GM12878 (cell line): ENCODE measurements around the gene TMEM72. TPM values are rescaled to one million over a fixed set of nuclear protein-coding genes. Genes with fewer than 3 reads are reported as not detected.

Source experiments
- ATAC-seq: fragments of 200-7000 bp; cut with Tn5 transposase; 3 replicates; pipeline ENCODE4 v1.9.1; 2020; ENCODE audit warnings: mild to moderate bottlenecking, moderate library complexity
- BruUV-seq: library from RNA; stranded (reverse); fragments of 400-500 nt; replicated peaks from 2 replicates; lab custom pipeline; 2021; lab: Mats Ljungman, UMichigan
- CTCF ChIA-PET: fragments of 300-600 bp; sonication (Branson Sonifier 250); formaldehyde crosslinking; extraction: SDS; loops from one replicate; lab custom pipeline; 2021; ENCODE audit warnings: inconsistent platforms; lab: Yijun Ruan, JAX
- POLR2A ChIA-PET: fragments of 350-600 bp; formaldehyde crosslinking; extraction: SDS; loops from one replicate; lab custom pipeline; 2021; ENCODE audit warnings: inconsistent platforms; lab: Charles Lee
- RAD21 ChIA-PET: fragments of 300-600 bp; sonication (Branson Sonifier 250); formaldehyde crosslinking; loops from one replicate; lab custom pipeline; 2023; ENCODE audit warnings: antibody characterized with exemption; ENCODE audit not compliant: unreplicated experiment; lab: Charles Lee
- SMC1A ChIA-PET: fragments of 300-600 bp; sonication (Branson Sonifier 250); formaldehyde crosslinking; loops from one replicate; lab custom pipeline; 2023; ENCODE audit not compliant: unreplicated experiment, uncharacterized antibody; lab: Charles Lee
- DNase-seq: peaks from one replicate; pipeline ENCODE4 v3.0.0-alpha.2; 2011; ENCODE audit warnings: low read depth, low spot score
- FAIRE-seq: peaks from 3 replicates; lab custom pipeline; 2011; peaks lifted over from hg19 to GRCh38; lab: Jason Lieb, UNC
- H2AFZ ChIP-seq: 2 replicates; pipeline ENCODE4 v1.6.0; 2011; ENCODE audit warnings: low read depth, low read length, control low read depth; ENCODE audit not compliant: control insufficient read depth
- H3K27ac ChIP-seq: 2 replicates; pipeline ENCODE4 v1.5.1; 2011; ENCODE audit warnings: control low read depth; ENCODE audit not compliant: control insufficient read depth, insufficient read depth
- H3K27me3 ChIP-seq, 2 experiments: replicated peaks in 1 of 2; 2 replicates each; pipeline versions ENCODE4 v1.6.0 to v1.6.1; 2011; ENCODE audit warnings: low read length in 1 of 2; ENCODE audit not compliant: control insufficient read depth in 2 of 2, insufficient read depth in 2 of 2
- H3K36me3 ChIP-seq, 2 experiments: 2 replicates each; pipeline ENCODE4 v1.5.1; 2011; ENCODE audit warnings: low read length in 1 of 2; ENCODE audit not compliant: control insufficient read depth in 2 of 2, insufficient read depth in 2 of 2
- H3K4me1 ChIP-seq: 2 replicates; pipeline ENCODE4 v1.6.1; 2011; ENCODE audit warnings: mild to moderate bottlenecking, low read length, moderate library complexity, mixed read lengths; ENCODE audit not compliant: control insufficient read depth, insufficient read depth
- H3K4me2 ChIP-seq: 2 replicates; pipeline ENCODE4 v1.6.0; 2011; ENCODE audit warnings: control low read depth; ENCODE audit not compliant: control insufficient read depth, insufficient read depth
- H3K4me3 ChIP-seq: fragments of 200-600 bp; sonication (generic); 2 replicates; pipeline ENCODE4 v1.5.1; 2016
- H3K79me2 ChIP-seq: 2 replicates; pipeline ENCODE4 v1.6.0; 2011; ENCODE audit warnings: low read length; ENCODE audit not compliant: control insufficient read depth, insufficient read depth
- H3K9ac ChIP-seq: 2 replicates; pipeline ENCODE4 v1.8.0; 2011; ENCODE audit warnings: low read length, control low read depth, mixed read lengths; ENCODE audit not compliant: control insufficient read depth, insufficient read depth
- H3K9me3 ChIP-seq: replicated peaks from 3 replicates; pipeline ENCODE4 v1.5.1; 2011; ENCODE audit warnings: mild to moderate bottlenecking, low read length; ENCODE audit not compliant: control insufficient read depth, insufficient read depth
- H4K20me1 ChIP-seq: 2 replicates; pipeline ENCODE4 v1.6.0; 2011; ENCODE audit not compliant: control insufficient read depth, insufficient read depth
- DPF2 ChIP-seq: fragments of 450-650 bp; IDR thresholded peaks from 2 replicates; pipeline ENCODE4 v1.6.1; 2017; ENCODE audit warnings: mild to moderate bottlenecking
- EGR1 ChIP-seq, 2 experiments: IDR thresholded peaks; 1 replicate in 1 of 2; 2 replicates in 1 of 2; pipeline ENCODE4 v1.6.1; 2011 to 2012; ENCODE audit warnings: low read depth in 2 of 2, low read length in 2 of 2, borderline replicate concordance in 1 of 2, mild to moderate bottlenecking in 1 of 2, moderate library complexity in 1 of 2
- RUNX3 ChIP-seq: IDR thresholded peaks from 2 replicates; pipeline ENCODE4 v1.6.1; 2012; ENCODE audit warnings: low read length, inconsistent platforms
- SMC3 ChIP-seq: IDR thresholded peaks from 2 replicates; pipeline ENCODE4 v1.6.1; 2011; ENCODE audit warnings: low read length, improper control_type of control experiment, borderline replicate concordance
- SPI1 ChIP-seq: IDR thresholded peaks from 2 replicates; pipeline ENCODE4 v1.6.1; 2011; ENCODE audit warnings: low read depth, mild to moderate bottlenecking, low read length, moderate library complexity, borderline replicate concordance; ENCODE audit not compliant: insufficient read depth
- WGBS: methylation state at CpG from one replicate; pipeline ENCODE4 v1.1.6; 2016; ENCODE audit warnings: low lambda C conversion rate; ENCODE audit not compliant: insufficient replicate concordance, insufficient coverage; ENCODE audit errors: missing lambda C conversion rate; 5-methylcytosine and 5-hydroxymethylcytosine counted together
- in situ Hi-C: fragments of 300-500 bp; cut with MboI; formaldehyde crosslinking; loops from 9 replicates; pipeline ENCODE4 v1.14.3; 2018; ENCODE audit warnings: mixed read lengths
- intact Hi-C: fragments of 100-400 bp; cut with micrococcal nuclease; formaldehyde crosslinking; loops from one replicate; pipeline ENCODE4 v1.14.2; 2022; ENCODE audit not compliant: unreplicated experiment
- polyA plus RNA-seq, 11 experiments: library from polyadenylated mRNA; depleted of rRNA in 4 of 11; unstranded in 6 of 11; stranded (reverse) in 5 of 11; fragments of >200 nt; fragmentation: Nextera tagmentation in 4 of 11; fragmentation: Illumina TruSeq in 1 of 11; extraction: Ambion mirVana in 4 of 11; extraction: Trizol in 1 of 11; gene quantifications; 1 replicate in 1 of 11; 2 replicates in 10 of 11; pipeline versions ENCODE4 v1.2.1 to v1.2.3, GENCODE V29; 2011 to 2016; ENCODE audit warnings: inconsistent platforms in 2 of 11, missing spikeins in 2 of 11, low read depth in 1 of 11
- total RNA-seq, 4 experiments: library from RNA; depleted of rRNA in 3 of 4; stranded (reverse); fragments of >200 nt in 3 of 4; fragmentation: Illumina TruSeq in 1 of 4; extraction: Trizol in 1 of 4; gene quantifications; 2 replicates each; pipeline versions ENCODE4 v1.2.1 to v1.2.3, GENCODE V29; 2013 to 2021

Gene TMEM72
- total and polyA plus RNA-seq, 10 of the 15 experiments (the other 5 are each of a cell fraction or from before 2014, with no cell fraction given): 0.12 TPM; not detected in 9

DNA sequence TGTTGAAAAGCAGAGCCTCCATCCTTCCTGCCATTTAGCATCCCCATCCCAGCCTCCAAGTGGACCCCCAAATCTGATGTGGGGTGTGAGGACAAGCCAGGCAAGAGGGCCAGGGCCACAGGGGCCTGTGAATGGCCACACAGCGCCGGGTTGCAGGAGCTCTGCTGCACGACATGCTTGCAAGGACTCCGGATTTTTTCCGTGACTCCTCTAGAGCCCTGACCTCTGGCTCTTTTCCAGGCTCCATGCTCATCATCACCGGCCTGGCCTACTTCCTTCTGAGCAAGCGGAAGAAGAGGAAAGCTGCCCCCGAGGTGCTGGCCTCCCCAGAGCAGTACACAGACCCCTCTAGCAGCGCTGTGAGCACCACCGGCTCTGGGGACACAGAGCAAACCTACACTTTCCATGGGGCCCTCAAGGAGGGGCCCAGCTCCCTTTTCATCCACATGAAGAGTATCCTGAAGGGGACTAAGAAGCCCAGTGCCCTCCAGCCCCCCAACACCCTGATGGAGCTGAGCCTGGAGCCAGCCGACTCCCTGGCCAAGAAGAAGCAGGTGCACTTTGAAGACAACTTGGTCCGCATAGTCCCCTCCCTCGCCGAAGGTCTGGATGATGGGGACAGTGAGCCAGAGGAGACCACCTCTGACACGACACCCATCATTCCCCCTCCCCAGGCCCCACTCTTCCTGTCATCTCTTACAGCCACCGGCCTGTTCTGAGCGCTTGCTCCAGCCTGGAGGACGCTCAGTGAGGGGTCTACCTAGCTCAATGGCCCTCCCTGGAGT is 23.5 kb downstream of the TMEM72 start:
- Histone ChIP-seq H2AFZ (no peak overlapping the region), H3K9ac (no peak overlapping the region), H3K4me3 (no peak overlapping the region)
- intact Hi-C loops: loop anchor here (5.0 kb wide), 1 partner anchor 298 kb away; no protein-coding TSS in a partner anchor
- ATAC-seq: no peak
- no peak for DNase-seq
- TF ChIP-seq RUNX3 (no peak), SMC3 (no peak), SPI1 (no peak), EGR1 (IDR thresholded peaks at IDR 0.05; ENCODE audit: borderline replicate concordance in 1 of 2, low read depth in 2 of 2, low read length in 2 of 2) (no peak), DPF2 (no peak)
- TF ChIP-seq, all 136 proteins: peak for 0
- Histone ChIP-seq H3K79me2 (no peaks in the 10 kb centered on the region), H3K27me3 (no peaks in the 10 kb centered on the region), H4K20me1 (no peaks in the 10 kb centered on the region), H3K4me2 (no peak overlapping the region), H3K36me3 (no peaks in the 10 kb centered on the region), H3K27ac (no peak overlapping the region), H3K9me3 (no peaks in the 10 kb centered on the region), H3K4me1 (peaks cover 8% of the 10 kb centered on the region)
- CTCF ChIA-PET: interaction anchor here (1.1 to 8.0 kb wide), 8 partner anchors 10 to 72 kb away, joined by 3 to 181 read pairs (median 23); partner anchors contain the start of genes DEPP1 and ZNF22
- 76% methylated on average over 18 of the region's 18 CpGs for WGBS
- RAD21 ChIA-PET: interaction anchor here (1.2 to 5.3 kb wide), 8 partner anchors 14 to 74 kb away, joined by 3 to 62 read pairs (median 16); partner anchors contain the start of genes DEPP1 and ZNF22
- in situ Hi-C loops: loop anchor here (5.0 kb wide), 1 partner anchor 43 kb away; the partner anchor contains the start of gene DEPP1
- FAIRE-seq: no peak
- POLR2A ChIA-PET: no interaction called here
- BruUV-seq: no TSS peak
- SMC1A ChIA-PET: interaction anchor here (0.5 to 5.2 kb wide), 6 partner anchors 12 to 84 kb away, joined by 3 to 92 read pairs (median 44); partner anchors contain the start of genes DEPP1 and ZNF22
